Measurements from ENCODE around the gene EPDR1. TPM values are rescaled to one million over a fixed set of nuclear protein-coding genes. Genes with fewer than 3 reads are reported as not detected.

EPDR1 gene
- polyA plus RNA-seq (2013, experiment 1 of 2; ENCODE audit: insufficient read length), result 17.3 TPM
- polyA plus RNA-seq (2013, experiment 2 of 2; ENCODE audit: insufficient read length), result 21.0 TPM

GRCh38 chr7:37920305-37920848 is at the start of gene EPDR1:
EPDR1 (plus strand) TSS chr7:37920640; CDS start chr7:37920940, 300 bp downstream.
- DNase-seq, result peak; percentile 65

GRCh38 chr7:37882086-37882485 is 38.4 kb upstream of the EPDR1 start:
- DNase-seq, result no peak

- no peak for DNase-seq
Measured at GRCh38 chr7:37893359-37893758, 27.1 kb upstream of the EPDR1 start.

- DNase-seq, result no peak
Measured at GRCh38 chr7:37894671-37895070, 25.8 kb upstream of the EPDR1 start.

- no peak for DNase-seq
Measured at GRCh38 chr7:37899712-37900247, 20.7 kb upstream of the EPDR1 start.

- peak; percentile 51 for DNase-seq
Measured at GRCh38 chr7:37901236-37901827, 19.1 kb upstream of the EPDR1 start.

- DNase-seq, result peak; percentile 80
Measured at GRCh38 chr7:37901890-37902524, 18.4 kb upstream of the EPDR1 start.

- peak; percentile 96 for DNase-seq
Measured at GRCh38 chr7:37908221-37908788, 12.1 kb upstream of the EPDR1 start.

GRCh38 chr7:37912756-37913155 is 7.7 kb upstream of the EPDR1 start:
- DNase-seq, result peak; percentile 74

GRCh38 chr7:37915438-37915837 is 5.0 kb upstream of the EPDR1 start:
- DNase-seq, result no peak

GRCh38 chr7:37916017-37916672 is 4.3 kb upstream of the EPDR1 start:
- DNase-seq, result no peak

- peak; percentile 65 for DNase-seq
Measured at GRCh38 chr7:37916673-37917660, 3.5 kb upstream of the EPDR1 start, which contains the start of gene SFRP4. SFRP4 (minus strand) TSS chr7:37916817; CDS start chr7:37916537, 280 bp downstream.

- DNase-seq, result no peak
Measured at GRCh38 chr7:37918526-37918925, 1.9 kb upstream of the EPDR1 start.

GRCh38 chr7:37920849-37921805 is 687 bp downstream of the EPDR1 start:
- DNase-seq, result peak; percentile 47

- no peak for DNase-seq
Measured at GRCh38 chr7:37921876-37922275, 1.4 kb downstream of the EPDR1 start.

GRCh38 chr7:37923996-37924395 is 3.6 kb downstream of the EPDR1 start:
- no peak for DNase-seq

GRCh38 chr7:37924491-37925041 is 4.1 kb downstream of the EPDR1 start:
- DNase-seq, result no peak

GRCh38 chr7:37925620-37926019 is 5.2 kb downstream of the EPDR1 start:
- no peak for DNase-seq

- no peak for DNase-seq
Measured at GRCh38 chr7:37927773-37928444, 7.5 kb downstream of the EPDR1 start.

Measured in fibroblast of skin of scalp (primary cell).